NAMALWA (cell line): ENCODE results near the gene FRMPD3.

Experiments used
- DNase-seq: peaks from one replicate; pipeline ENCODE4 v3.0.0-alpha.2; 2015; ENCODE audit warnings: low spot score

Gene FRMPD3

DNA sequence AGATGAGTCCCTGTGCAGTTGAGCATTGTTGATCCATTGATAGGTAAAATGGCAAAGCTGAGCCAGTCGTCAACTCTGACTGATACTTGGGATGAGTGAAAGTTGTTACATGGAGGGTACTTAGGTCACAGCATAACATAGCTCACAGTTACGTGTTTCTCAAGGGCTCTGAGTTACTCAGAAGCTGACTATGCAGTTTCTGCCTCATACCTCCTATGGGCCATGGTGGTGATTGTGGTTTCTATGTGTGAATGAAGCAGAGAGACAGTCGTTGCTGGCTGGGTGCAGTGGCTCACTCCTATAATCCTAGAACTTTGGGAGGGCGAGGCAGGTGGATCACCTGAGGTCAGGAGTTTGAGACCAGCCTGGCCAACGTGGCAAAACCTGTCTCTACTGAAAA is 30.8 kb downstream of the FRMPD3 start:
- no peak for DNase-seq

DNA sequence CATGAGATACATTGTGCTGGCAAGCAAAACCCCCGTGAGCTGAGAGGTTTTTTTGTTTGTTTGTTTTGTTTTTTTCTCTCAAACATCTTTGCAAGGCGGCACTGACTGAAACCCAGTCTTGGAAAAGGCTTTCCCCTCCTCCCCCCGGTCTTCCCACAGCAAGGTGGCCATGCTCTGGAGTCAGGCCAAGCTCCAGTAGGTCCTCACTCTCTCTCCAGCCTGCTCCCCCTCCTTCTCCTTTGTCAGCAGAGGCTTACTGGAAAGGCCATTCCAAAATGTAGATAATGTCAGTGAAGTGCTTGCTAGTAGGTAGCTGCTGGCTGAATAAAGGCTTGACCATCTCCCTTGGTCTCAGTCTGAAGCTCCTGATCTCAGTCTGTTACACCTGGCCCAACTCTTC is 32.6 kb downstream of the FRMPD3 start:
- no peak for DNase-seq

DNA sequence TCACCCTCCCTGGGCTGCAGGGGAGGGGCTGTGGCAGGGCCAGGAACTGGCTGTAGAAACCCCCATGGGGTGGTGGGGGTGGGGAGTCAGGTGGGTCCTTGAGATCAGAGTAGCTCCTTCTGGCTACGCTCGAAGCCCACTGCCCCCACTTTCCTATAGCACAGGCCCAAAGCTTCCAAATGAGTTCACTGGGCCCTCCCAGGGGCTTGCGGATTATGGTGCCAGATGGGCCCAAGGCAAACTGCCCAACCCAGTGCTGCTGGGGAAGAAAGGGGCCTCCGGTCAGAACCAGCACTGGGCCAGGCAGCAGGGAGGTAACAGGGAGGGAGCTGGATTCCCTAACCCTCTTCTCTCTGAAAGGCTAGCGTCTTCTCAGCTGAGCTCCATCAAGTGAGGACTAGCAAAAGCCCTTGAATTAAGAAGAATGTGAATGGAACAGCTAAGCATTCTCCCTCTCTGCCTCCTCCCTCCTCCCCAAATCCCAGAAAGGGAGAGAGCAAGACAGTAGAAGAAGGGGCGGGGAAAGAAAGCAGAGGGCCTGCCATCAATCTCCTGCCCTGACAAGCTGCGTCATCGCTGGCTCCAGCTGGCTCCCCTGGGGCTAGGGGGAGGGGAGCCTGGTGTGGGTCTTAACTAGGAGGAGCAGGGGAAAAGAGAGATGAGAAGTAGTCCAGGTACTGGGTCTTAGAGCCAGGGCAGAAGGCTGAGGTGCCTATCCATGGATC is 34.7 kb downstream of the FRMPD3 start:
- DNase-seq: no peak

GRCh38 chrX:107485013-107485412 is 35.6 kb downstream of the FRMPD3 start:
- DNase-seq: no peak

DNA sequence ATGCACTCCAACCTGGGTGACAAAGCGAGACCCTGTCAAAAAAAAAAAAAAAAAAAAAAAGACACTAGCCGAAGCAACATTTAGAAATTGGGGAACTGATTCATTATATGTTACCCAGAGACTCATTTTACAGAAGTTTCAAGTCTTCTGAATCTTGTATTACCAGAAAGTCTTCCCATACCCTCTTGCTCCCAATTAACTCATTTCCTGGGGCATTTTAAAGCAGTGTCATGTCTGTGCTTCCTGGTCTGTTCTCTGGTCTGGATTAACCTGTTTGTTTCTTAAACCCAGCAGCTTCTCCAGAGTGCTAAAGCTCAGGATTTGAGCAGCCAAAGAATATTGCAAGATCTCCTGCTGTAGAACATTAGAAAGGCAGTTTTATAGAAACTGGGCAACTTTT is 43.7 kb downstream of the FRMPD3 start:
- DNase-seq: no peak

DNA sequence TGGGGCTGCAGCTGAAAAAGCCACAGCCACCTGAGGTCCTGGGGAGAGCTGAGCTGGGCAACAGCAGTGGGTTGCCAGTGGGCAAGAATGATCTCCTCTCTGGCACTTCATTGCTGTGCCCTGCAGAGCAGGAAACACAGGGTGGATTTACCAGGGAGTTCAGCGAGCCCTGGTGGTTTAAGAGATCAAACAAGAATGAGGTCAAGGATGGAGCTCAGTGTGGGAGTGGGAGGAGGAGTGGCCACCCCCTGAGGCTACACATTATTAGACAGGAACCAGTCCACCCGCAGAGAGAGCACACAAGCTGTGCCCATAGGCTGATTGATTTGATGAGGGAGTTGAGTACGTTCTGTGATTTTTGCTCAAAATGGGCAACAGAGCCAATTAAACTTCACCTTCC is 47.3 kb downstream of the FRMPD3 start:
- DNase-seq: no peak
